ENCODE data around the gene MTHFD2L.

The MTHFD2L gene

GRCh38 chr4:74230902-74231499 is 73.1 kb downstream of the MTHFD2L start:
- peak; percentile 5 for DNase-seq (ENCODE audit: extremely low read depth, low read depth)
- TF ChIP-seq CTCF (IDR thresholded peaks at IDR 0.05; ENCODE audit: low read depth, low read length, missing control alignments): no peak
- H3K4me3 ChIP-seq (replicated peaks; ENCODE audit: low read depth, low read length): no peak overlapping the region

- no peak for DNase-seq (ENCODE audit: extremely low read depth, low read depth)
- H3K4me3 ChIP-seq (replicated peaks; ENCODE audit: low read depth, low read length): no peak overlapping the region
- TF ChIP-seq CTCF (IDR thresholded peaks at IDR 0.05; ENCODE audit: low read depth, low read length, missing control alignments): no peak
Measured at GRCh38 chr4:74235135-74235534, 77.2 kb downstream of the MTHFD2L start.

GRCh38 chr4:74237425-74237966 is 79.6 kb downstream of the MTHFD2L start:
- H3K4me3 ChIP-seq (replicated peaks; ENCODE audit: low read depth, low read length): no peak overlapping the region
- DNase-seq (ENCODE audit: extremely low read depth, low read depth): no peak
- TF ChIP-seq CTCF (IDR thresholded peaks at IDR 0.05; ENCODE audit: low read depth, low read length, missing control alignments): no peak

GRCh38 chr4:74244049-74244448 is 86.1 kb downstream of the MTHFD2L start:
- TF ChIP-seq CTCF (IDR thresholded peaks at IDR 0.05; ENCODE audit: low read depth, low read length, missing control alignments): no peak
- no peak overlapping the region for H3K4me3 ChIP-seq (replicated peaks; ENCODE audit: low read depth, low read length)

GRCh38 chr4:74252933-74253332 is 95.0 kb downstream of the MTHFD2L start:
- no peak for TF ChIP-seq CTCF (IDR thresholded peaks at IDR 0.05; ENCODE audit: low read depth, low read length, missing control alignments)
- H3K4me3 ChIP-seq (replicated peaks; ENCODE audit: low read depth, low read length): no peak overlapping the region
- DNase-seq (ENCODE audit: extremely low read depth, low read depth): no peak

More at GRCh38 chr4:74244049-74244448, 86.1 kb downstream of the MTHFD2L start:
- no peak for DNase-seq (ENCODE audit: extremely low read depth, low read depth)

- no peak for TF ChIP-seq CTCF (IDR thresholded peaks at IDR 0.05; ENCODE audit: low read depth, low read length, missing control alignments)
- H3K4me3 ChIP-seq (replicated peaks; ENCODE audit: low read depth, low read length): no peak overlapping the region
- no peak for DNase-seq (ENCODE audit: extremely low read depth, low read depth)
Measured at GRCh38 chr4:74254386-74254785, 96.5 kb downstream of the MTHFD2L start.

- no peak for DNase-seq (ENCODE audit: extremely low read depth, low read depth)
- no peak for TF ChIP-seq CTCF (IDR thresholded peaks at IDR 0.05; ENCODE audit: low read depth, low read length, missing control alignments)
- no peak overlapping the region for H3K4me3 ChIP-seq (replicated peaks; ENCODE audit: low read depth, low read length)
Measured at GRCh38 chr4:74255096-74255495, 97.2 kb downstream of the MTHFD2L start.

Measured in HFF-Myc (cell line).